RWPE2 (cell line): Measurements from ENCODE around the gene CTLA4.

Experiments
- ATAC-seq: fragments of 200-7000 bp; cut with Tn5 transposase; 3 replicates; pipeline ENCODE4 v1.9.1; 2021; ENCODE audit warnings: low read depth
- DNase-seq: peaks from one replicate; pipeline ENCODE4 v3.0.0-alpha.2; 2020; ENCODE audit warnings: low spot score
- H3K27ac ChIP-seq: fragments of 450-650 bp; 2 replicates; pipeline ENCODE4 v1.5.1; 2017; ENCODE audit warnings: mild to moderate bottlenecking; ENCODE audit not compliant: poor library complexity, severe bottlenecking
- H3K27me3 ChIP-seq: fragments of 250-450 bp; sonication (Bioruptor Pico); 2 replicates; pipeline ENCODE4 v1.5.1; 2021; ENCODE audit warnings: mild to moderate bottlenecking, moderate library complexity; ENCODE audit not compliant: insufficient read depth, poor library complexity, severe bottlenecking
- H3K36me3 ChIP-seq: fragments of 250-450 bp; sonication (Bioruptor Pico); 2 replicates; pipeline ENCODE4 v1.5.1; 2020; ENCODE audit warnings: low read depth, mild to moderate bottlenecking, moderate library complexity
- H3K4me1 ChIP-seq: fragments of 250-450 bp; sonication (Bioruptor Pico); 2 replicates; pipeline ENCODE4 v1.5.1; 2021; ENCODE audit warnings: mild to moderate bottlenecking, moderate library complexity; ENCODE audit not compliant: insufficient read depth, poor library complexity, severe bottlenecking
- H3K4me3 ChIP-seq: fragments of 250-450 bp; sonication (Bioruptor Pico); 2 replicates; pipeline ENCODE4 v1.5.1; 2021; ENCODE audit warnings: mild to moderate bottlenecking, moderate library complexity; ENCODE audit not compliant: severe bottlenecking
- H3K9me3 ChIP-seq: fragments of 250-450 bp; sonication (Bioruptor Pico); 2 replicates; pipeline ENCODE4 v1.5.1; 2021; ENCODE audit warnings: mild to moderate bottlenecking, moderate library complexity; ENCODE audit not compliant: severe bottlenecking
- TF ChIP-seq, protein P1 (sequence below): fragments of 450-650 bp; IDR thresholded peaks from one replicate; pipeline ENCODE4 v1.5.1; 2017; ENCODE audit warnings: mild to moderate bottlenecking, moderate library complexity; ENCODE audit not compliant: poor library complexity, severe bottlenecking

Gene CTLA4

DNA sequence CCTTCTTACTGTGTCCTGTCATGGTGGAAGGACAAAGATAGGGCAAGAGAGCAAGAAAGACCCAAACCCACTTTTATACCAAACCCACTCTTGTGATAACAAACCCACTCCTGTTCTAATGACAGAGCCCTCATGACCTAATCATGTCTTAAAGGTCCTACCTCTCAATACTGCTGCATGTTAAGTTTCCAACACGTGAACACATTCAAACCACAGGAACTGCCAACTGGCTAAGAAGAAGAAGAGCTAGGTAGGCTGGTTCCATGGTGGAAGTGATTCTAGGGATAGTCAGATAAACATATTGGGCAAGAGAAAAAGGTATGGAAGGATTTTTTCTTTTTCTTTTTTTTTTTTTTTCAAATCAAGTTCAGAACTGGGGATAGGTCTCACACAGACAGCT is 22.0 kb downstream of the CTLA4 start:
- Histone ChIP-seq H3K27ac (no peak overlapping the region), H3K36me3 (no peaks in the 10 kb centered on the region), H3K9me3 (no peaks in the 10 kb centered on the region), H3K4me1 (no peaks in the 10 kb centered on the region), H3K27me3 (no peaks in the 10 kb centered on the region), H3K4me3 (no peak overlapping the region)
- TF ChIP-seq, protein P1, sequence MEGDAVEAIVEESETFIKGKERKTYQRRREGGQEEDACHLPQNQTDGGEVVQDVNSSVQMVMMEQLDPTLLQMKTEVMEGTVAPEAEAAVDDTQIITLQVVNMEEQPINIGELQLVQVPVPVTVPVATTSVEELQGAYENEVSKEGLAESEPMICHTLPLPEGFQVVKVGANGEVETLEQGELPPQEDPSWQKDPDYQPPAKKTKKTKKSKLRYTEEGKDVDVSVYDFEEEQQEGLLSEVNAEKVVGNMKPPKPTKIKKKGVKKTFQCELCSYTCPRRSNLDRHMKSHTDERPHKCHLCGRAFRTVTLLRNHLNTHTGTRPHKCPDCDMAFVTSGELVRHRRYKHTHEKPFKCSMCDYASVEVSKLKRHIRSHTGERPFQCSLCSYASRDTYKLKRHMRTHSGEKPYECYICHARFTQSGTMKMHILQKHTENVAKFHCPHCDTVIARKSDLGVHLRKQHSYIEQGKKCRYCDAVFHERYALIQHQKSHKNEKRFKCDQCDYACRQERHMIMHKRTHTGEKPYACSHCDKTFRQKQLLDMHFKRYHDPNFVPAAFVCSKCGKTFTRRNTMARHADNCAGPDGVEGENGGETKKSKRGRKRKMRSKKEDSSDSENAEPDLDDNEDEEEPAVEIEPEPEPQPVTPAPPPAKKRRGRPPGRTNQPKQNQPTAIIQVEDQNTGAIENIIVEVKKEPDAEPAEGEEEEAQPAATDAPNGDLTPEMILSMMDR = no peak
- DNase-seq (no peak), ATAC-seq (no peak)

DNA sequence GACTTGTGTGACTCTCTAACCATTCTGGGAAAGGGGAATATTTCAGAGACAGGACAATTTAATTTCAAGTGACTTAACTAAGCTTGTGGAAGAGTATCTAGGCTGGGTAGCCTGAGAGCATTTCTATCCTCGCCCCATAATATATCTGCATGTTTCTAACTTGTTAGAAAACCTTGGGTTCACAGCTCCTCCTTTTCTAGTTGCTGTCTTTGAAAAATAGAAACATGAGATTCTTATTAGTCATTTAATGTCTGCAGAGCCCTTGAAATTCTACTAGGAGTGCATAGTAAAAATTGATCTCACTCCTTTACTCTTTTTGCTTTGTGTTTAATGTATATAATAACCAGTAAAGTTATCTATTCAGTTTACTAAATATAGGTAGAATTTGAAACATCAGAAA is 22.4 kb downstream of the CTLA4 start:
- TF ChIP-seq, protein P1 = no peak
- Histone ChIP-seq H3K4me1 (no peaks in the 10 kb centered on the region), H3K36me3 (no peaks in the 10 kb centered on the region), H3K4me3 (no peak overlapping the region), H3K27ac (no peak overlapping the region), H3K27me3 (no peaks in the 10 kb centered on the region), H3K9me3 (no peaks in the 10 kb centered on the region)
- DNase-seq (no peak), ATAC-seq (no peak)

DNA sequence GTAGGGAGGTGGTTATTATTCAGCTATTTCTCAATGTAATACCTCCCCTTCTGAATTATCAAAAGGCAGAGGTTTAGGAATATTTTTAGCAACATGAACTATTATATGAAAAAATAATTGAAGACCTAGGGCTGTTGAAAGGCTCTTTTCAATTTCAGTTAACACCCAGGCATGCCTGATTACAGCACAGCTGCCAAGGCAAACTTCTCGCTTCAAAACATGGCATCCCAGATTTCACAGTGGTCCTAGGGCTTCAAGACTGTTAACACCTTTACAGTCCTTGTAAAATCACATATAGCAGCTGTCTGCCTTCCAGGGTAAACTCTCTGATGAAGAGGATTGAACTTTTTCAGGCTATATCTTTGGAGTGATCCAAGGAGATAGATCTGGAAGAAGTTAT is 23.2 kb downstream of the CTLA4 start:
- Histone ChIP-seq H3K27ac (no peak overlapping the region), H3K4me3 (no peak overlapping the region), H3K4me1 (no peaks in the 10 kb centered on the region), H3K9me3 (no peaks in the 10 kb centered on the region), H3K27me3 (no peaks in the 10 kb centered on the region), H3K36me3 (no peaks in the 10 kb centered on the region)
- DNase-seq (no peak), ATAC-seq (no peak)
- TF ChIP-seq, protein P1 = no peak

DNA sequence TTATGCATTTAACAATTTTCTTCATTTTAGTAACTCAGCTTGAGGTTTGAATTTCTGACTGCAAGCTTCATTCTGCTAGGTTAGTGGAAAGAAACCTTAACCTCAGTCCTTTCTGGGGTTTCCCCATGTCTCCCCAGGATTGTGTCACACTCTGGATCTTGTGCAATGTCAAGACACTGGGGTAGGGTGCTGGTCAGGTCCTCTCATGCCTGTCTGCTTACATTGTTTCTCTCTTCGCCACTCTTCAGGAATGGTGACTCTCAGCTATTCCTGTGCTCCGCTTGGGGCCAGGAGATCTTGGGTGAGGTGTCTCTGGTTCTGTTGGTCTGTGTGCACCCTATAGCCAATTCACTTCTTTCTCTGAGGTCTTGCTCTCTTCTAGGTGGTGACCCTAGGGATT is 23.9 kb downstream of the CTLA4 start:
- no peaks in the 10 kb centered on the region for H3K36me3 ChIP-seq
- no peak for DNase-seq
- H3K9me3 ChIP-seq = no peaks in the 10 kb centered on the region
- no peak overlapping the region for H3K27ac ChIP-seq
- H3K4me1 ChIP-seq = no peaks in the 10 kb centered on the region
- no peak overlapping the region for H3K4me3 ChIP-seq
- ATAC-seq = no peak
- H3K27me3 ChIP-seq = no peaks in the 10 kb centered on the region
- TF ChIP-seq, protein P1 = no peak

DNA sequence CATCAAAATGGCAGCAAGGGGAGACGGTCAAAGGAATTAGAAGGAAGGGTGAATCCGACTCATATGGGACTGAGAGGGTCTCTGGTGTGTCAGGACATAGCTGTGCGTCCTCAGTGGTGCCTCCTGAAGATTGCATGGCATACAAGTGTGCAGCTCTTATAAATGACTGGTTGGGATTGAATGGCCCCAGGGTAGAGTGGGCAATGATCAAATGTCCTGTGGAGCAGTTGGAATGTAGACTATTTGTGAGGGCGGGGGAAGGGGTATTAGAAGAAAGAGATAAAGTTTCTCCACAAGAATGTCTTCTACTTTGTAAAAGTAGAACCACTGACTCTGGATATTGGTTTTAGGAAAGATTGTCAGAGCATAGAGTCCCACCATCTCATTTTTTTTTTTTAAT is 24.6 kb downstream of the CTLA4 start:
- Histone ChIP-seq H3K9me3 (no peaks in the 10 kb centered on the region), H3K27me3 (no peaks in the 10 kb centered on the region), H3K36me3 (no peaks in the 10 kb centered on the region), H3K27ac (no peak overlapping the region), H3K4me1 (no peaks in the 10 kb centered on the region), H3K4me3 (no peak overlapping the region)
- TF ChIP-seq, protein P1 = no peak
- no peak for ATAC-seq
- DNase-seq = no peak
